GM19023 (cell line): ENCODE data around the gene ABT1.
A peak's percentile ranks its signal among the peaks of the same experiment; 100 is the strongest.

Experiments
- ATAC-seq: cut with Tn5 transposase; IDR thresholded peaks from one replicate; pipeline ENCODE4 v1.9.1; 2021; ENCODE audit warnings: mild to moderate bottlenecking, moderate library complexity; ENCODE audit not compliant: unreplicated experiment

Gene ABT1

GRCh38 chr6:26602262-26602661, 5.5 kb downstream of the ABT1 start:
- no peak for ATAC-seq

DNA sequence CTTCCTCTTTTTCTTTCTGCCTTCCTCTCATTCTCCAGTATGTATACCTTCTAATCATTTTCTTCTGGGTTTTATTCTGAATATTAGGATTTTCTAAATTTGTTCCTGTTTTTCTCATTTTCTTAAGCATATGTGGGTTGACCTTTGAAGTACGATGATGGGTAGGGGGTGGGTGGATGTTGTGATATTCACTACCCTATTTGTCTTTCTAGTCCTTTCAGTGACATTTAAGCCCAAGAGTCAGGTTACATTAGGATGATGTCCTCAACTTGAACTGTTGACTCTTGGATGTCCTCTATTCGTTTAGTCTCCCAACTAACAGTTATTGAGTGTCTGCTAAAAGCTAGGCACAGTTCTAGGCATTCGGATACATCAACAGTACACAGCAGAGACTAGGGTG, 7.3 kb downstream of the ABT1 start:
- ATAC-seq, result no peak

GRCh38 chr6:26604797-26605196, 8.0 kb downstream of the ABT1 start:
- no peak for ATAC-seq

DNA sequence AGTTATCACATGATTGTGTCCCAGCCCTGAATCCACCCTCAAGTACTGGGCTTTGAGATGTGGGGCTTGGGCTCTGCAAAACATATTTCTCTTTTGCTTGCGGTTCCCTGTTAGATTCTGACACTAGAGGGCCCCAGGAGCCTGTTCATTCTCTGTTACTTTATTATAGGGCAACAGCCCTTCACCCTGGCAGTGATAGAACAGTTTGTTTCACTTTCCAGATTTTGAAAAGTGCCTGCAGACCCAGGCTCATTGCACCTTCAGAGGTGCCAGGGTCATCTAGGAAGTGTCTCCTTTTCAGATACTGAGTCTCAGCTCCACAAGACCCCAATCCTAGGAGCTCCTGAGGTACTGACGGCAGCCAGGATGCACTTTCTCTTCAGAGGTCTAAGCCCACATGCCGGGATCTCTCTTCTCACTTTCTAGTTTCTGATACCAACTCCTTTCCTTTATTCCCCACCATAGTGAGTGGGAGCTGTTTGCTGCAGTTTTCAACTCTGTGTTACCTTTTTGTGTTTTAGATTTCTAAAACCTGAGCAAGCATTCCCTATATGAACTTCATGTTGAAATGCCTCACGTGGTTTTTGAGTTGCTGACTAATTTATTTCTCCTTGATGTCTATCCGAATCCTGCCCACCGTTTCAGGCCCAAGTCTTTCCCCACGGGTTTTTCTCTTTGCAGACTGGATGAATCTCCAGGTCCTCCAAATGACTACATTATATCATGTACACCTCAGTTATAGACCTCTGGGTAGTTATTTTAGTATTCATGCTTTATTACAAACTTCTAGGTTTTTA, 10.9 kb downstream of the ABT1 start:
- peak; percentile 64 for ATAC-seq

DNA sequence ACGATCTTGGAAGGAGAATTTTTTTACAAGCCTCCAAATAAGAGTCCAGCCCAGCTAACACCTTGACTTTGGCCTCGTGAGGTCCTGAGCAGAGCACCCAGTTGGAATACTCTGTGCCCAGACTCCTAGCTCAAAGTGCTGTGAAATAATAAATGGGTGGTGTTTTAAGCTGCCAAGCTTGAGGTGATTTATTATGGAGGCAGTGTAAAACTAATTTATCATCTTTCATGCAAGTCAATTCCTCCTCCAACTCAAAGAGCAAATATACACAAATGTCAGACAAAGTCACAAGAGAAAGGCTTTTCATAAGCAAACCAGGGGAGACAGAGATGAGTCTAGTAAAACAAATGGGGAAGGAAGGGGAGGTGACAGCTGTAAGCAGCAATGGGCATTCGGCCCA, 12.7 kb downstream of the ABT1 start:
- ATAC-seq, result no peak

DNA sequence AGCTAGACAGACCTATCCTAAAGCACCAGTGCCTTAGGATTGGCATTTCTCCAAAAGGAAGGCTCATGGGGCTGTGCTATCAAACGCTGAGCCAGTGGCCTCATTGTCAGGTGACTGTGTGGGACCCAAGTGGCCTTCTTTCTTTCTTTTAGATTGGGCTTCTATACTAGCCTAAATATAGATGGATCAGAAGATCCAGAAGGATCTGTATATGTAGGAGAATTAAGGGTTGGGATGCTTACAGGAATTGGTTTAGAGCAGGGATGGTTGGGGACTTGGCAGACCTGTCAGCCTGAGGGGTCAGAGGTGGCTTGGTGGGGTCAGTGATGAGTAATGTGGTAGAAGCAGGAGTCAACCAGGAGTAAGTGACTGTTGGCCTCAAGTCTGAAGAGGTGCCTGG, 14.8 kb downstream of the ABT1 start:
- ATAC-seq, result no peak

DNA sequence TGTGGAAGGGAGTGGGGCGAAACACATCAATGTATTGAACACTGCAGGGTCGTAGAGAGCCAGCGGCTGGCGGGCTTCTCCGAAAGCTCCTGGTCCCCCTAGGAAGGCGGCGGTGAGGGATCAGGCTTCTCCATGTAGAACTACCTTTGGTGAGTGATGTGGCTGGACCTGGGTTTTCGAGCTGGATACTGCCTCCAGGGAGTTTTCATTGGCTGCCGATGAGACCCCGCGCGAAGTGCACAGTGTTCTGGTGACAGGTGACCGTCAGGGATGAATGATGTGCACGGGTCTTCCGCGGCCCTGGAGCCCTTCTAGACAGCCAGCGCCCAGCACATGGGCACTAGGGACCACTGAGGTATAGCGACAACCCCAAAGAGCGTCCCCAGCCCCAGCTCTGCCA, 16.4 kb downstream of the ABT1 start:
- ATAC-seq, result no peak

- ATAC-seq, result no peak
Measured at GRCh38 chr6:26613689-26614683, 17.2 kb downstream of the ABT1 start.

DNA sequence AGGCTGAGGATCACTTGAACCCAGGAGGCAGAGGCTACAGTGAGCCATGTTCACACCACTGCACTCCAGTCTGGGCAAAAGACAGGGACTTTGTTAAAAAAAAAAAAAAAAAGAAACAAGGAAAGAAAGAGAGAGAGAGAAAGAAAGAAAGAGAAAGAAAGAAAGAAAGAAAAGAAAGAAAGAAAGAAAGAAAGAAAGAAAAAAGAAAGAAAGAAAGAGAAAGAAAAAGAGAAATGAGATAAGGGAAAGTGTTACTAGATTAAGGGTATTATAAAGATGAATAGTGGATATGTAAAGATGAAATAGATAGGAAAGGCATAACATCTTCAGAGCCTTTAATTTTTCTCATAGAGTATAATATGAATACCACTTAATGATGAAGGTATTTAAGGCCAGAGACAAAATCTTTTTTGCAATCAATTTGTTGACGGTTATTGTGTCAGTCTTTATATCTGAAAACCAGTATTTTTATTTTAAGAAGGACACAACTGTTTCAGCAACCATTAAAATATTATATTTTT, 26.6 kb downstream of the ABT1 start:
- ATAC-seq, result no peak

DNA sequence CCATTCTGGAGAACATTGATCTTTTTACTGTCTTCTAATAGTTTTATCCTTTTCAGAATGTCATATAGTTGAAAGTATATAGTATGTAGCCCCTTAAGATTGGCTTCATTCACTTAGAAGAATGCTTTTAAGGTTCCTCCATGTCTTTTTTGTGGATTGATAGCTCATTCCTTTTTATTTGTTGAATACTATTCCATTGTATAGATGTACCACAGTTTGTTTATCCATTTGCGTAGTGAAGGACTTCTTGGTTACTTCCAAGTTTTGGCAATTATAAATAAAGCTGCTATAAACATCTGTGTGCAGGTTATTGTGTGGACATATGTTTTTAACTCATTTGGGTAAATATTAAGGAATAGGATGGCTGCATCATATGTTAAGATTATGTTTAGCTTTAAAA, 27.8 kb downstream of the ABT1 start:
- no peak for ATAC-seq

DNA sequence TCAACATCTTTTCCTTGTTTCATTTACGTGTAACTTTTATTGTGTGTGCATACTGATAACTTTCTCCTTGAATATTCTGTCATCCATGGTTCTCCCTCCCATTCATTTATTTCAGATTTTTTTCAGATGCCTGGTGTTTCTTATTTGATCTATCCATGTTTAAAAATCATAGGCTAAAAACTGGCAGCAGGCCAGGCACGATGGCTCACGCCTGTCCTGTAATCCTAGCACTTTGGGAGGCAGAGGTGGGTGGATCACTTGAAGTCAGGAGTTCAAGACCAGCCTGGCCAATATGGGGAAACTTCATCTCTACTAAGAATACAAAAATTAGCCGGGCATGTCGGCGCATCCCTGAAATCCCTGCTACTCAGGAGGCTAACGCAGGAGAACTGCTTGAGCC, 31.1 kb downstream of the ABT1 start:
- no peak for ATAC-seq

DNA sequence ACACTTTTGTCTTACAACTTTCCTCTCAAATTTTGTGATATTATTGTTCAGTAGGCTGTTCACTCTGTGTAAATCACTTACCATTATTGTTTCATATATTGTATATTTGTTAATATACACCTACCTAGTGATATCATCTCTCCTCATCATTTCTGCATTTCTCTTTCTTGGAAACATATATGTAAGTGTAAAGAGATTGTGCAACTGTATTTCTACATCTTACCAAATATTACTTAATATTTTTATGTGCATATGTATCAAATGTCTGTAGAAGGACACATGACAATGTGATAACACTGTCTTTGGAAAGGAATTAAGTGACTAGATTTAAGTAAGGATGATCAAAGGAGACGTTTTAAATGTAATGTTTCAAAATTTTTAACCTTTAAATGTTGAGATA, 32.6 kb downstream of the ABT1 start:
- ATAC-seq, result no peak

DNA sequence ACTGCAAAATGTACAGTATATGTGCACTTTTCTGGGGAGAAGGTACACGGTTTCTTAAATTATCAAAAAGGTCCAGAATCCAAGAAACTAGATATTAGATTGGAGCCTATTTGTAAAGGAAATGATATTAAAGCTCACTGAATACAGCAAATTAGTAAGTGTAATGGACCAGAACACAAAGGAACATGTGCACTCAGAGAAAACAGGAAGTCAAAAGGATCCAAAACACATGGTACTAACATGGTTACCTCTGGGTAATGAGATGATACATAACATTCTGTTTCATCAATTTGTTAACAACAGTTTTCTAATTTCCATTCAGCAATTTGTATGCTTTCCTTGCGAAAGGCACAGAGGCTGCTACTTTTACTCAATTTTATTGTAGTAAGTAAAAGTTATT, 44.1 kb downstream of the ABT1 start:
- no peak for ATAC-seq

GRCh38 chr6:26646074-26646473, 49.3 kb downstream of the ABT1 start:
- no peak for ATAC-seq
